Stimulated activated CD8-positive, alpha-beta memory T cell treated with anti-CD3 and anti-CD28 coated beads, Interleukin-12 subunit alpha, Interleukin-12 subunit beta, amount 100 ng/mL, for 4 hours (primary cell): ENCODE data around the gene TRAPPC6A.

Experiments used
- DNase-seq: peaks from one replicate; pipeline ENCODE4 v3.0.0-alpha.2; 2020; ENCODE audit warnings: low read depth

TRAPPC6A gene

DNA sequence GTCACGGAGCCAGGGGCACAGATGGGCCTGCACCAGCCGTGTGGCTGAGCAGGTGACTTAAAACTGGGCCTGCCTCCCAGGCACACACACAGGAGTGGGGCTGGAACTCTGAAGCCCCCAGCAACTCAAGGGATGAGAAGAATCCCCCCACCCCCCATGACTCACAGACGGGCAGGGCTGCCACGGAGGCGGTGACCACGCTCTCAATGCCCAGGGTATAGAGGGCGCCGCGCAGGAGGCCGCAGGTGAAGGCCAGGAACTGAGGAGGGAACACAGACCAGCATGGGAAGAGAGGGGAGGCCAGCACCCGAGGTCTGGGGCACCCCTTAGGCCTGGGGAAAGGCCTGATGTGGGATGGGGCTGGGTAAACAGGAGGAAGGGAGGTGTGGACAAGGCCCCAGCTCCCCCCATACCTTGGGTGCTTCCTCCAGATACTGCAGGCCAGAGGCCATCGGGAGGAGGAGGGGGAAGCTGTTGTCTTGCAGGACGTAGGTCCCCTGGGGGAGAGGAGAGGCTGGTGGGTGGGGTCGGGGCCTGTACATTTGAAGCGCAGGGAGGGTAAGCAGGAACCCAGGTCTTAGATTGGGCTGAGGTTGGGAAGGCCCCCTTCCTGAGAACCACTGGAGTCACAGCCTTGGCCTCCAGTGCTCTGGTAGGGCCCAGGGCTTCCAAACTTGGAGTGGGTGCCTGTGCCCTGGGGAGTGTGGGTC lies 14.1 kb downstream of the TRAPPC6A start:
- no peak for DNase-seq

DNA sequence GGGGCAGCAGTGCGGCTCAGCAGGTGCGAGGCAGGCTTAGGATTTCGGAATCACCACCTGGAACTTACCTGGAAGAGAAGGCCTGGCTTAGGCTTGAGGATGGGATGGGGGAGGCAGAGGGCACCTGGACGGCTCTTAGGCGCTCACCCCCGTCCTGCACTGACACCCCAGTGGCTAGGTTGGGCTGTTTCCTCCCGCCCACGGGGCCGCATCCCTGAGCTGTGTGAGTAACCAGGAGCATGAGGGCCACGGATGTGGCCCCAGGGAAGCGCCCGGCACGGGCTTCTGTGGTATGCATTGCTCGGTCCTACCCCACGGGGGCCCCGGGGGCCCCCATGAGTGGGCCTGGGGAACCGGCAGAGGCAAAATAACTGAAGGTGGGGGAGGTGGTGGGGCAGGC lies 14.9 kb downstream of the TRAPPC6A start:
- no peak for DNase-seq

DNA sequence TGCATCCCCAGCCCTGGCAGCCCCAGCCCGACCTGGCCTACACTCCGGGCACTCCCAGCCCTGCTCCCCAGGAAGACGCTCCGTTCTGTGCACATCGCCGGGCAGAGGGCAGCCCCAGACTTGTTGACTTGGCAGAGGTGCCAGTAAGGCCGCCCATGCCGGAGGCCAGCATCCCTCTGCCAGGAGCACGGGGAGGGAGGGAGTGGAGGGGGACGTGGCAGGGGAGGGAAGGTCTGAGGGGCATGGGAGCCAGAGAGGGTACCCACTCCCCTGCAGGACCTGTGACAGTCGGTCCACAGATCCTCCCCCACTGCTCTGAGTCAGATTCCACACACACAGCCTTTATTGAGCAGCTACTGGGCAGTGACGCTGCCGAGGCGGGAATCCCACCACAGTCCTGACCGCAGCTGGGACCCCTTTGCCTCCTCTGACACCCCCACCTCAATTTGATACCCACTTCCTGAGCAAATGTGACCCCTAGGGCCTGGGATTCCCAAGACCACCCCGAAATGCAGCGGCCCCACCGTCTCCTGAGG lies 15.4 kb downstream of the TRAPPC6A start:
- DNase-seq: no peak

DNA sequence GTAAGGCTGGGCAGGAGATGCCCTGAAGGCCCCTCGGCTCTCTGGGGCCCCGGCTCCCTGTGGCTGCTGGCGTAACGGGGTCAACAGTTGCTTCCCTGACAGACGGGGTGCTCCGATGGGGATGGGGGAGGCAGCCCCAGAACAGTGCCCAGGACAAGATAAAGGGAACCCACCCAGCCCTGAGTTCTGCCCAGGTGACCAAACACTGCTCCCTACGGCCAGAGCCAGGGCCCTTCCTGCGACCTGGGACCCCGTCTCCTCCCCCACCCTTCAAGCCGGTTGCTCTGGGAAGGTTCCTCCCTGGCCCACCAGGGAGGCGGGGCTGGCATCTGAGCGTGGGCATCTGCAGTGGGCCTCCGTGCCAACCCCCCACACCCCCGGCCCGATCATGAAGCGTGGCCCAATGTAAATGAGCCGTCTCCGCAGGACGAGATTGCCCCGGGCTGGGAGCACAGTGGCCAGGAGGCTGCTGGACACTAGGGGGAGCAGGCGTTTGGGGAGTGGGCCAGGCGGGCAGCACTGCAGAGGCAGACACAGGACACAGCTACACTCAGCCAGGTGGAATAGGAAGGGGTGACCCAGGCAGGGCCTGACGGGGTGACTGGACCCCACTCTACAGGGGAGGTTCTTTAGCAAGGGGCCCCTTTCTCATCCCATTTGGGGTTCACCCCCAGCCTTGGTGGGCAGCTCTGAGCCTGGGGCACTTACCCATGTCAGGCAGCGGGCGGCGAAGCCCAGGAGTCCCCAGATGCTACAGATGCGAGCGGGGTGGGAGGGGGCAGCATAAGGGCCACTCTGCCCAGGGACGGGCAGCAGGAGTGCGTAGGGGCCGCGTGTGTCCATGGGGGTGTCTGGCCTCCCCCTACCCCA lies 16.1 kb downstream of the TRAPPC6A start:
- no peak for DNase-seq

DNA sequence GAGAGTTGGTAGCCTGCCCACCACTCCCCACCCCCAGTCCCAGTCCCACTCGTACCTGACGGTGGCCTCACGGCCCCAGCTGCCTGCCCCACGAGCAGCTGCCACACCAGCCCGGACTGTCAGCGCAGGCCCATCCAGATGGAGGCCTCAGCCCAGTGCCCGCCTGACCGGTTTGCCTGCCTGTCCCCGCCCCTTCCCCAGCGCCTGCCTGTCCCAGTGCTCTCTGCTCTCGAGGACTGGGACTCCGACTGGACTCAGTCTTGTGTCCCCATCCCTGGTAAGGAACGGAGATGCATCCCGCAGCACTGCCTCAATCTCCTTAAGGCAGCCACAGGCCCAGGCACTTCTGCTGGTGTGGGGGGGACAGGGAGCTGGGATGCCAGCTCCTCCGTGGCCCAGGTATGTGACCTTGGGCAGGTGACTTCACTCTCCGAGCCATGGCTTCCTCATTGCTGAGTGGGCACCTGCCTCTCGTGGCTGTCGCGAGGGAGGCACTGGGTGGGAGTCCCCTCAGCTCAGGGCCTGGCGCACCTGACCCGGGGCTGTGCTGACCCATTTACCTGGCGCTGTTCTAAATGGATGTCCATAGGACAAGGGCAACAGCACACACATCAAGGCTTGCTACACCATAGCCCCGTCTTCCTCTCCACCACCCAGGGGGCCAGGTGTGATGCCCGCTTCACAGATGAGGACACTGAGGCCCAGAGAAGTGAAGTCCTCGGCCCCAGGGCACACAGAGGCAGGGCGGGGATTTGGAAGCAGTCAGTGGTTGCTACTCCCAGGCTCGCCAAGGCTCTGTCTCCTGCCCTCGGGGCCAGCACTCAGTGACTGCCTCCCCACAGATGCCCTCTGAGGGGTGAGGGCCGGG lies 16.9 kb downstream of the TRAPPC6A start, which contains the start of gene NKPD1:
TSS of gene NKPD1 (minus strand) at position 113 of the 868 bp plus-strand sequence. CDS start 832 bp downstream, outside the sequence.
- DNase-seq: no peak

DNA sequence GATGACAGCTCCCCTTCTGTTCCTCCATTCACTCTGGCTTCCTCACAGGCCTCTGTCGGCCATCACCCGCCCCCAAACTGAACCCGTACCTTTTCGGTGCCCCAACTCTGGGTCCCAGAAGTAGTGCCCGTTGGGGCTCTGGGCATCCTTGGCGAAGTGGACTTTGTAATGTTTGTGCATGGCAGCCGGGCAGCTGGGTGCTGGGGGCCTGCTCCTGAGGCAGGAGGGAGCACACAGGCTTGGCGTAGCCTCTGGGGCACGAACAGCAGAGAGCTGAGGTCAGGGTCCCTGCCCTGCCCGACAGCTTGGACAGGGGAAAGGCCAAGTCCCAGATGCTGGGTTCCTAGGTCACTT lies 18.1 kb downstream of the TRAPPC6A start:
- DNase-seq: no peak

DNA sequence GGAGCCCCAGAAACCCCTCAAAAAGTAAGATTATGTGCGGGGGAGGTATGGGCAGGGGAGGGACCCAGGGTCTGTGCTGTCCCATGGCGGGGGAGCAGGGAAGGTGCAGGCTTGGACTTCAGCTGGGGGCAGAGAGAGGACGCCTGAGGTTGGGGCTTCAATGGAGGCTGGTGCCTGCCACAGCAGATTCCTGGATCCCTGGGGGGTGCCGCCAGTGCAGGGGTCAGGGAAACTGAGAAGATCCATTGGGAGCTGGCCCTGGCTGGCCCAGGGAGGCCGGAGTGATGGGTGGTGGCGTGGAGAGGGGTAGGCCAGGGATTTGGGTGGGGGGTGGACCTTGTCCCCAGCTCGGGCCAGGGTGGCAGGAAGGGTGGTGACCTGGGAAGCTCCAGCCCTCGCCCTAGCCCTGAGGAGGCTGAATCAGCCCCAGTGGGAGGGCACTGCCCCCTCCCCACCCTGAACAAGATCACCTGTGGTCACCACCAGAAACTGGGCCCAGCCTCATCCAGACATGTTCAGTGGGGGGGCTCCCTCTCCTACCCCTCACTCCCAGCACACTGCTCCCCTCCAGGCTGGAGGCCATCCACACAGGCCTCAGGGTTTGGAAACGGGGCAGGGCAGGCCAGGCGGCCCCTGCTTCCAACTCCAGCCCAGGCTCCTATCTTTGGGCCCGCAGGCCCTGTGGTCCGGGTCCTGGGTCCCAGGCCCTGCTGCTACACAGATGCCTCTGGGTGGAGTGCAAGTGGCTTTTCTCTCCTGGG lies 18.6 kb downstream of the TRAPPC6A start:
- no peak for DNase-seq

DNA sequence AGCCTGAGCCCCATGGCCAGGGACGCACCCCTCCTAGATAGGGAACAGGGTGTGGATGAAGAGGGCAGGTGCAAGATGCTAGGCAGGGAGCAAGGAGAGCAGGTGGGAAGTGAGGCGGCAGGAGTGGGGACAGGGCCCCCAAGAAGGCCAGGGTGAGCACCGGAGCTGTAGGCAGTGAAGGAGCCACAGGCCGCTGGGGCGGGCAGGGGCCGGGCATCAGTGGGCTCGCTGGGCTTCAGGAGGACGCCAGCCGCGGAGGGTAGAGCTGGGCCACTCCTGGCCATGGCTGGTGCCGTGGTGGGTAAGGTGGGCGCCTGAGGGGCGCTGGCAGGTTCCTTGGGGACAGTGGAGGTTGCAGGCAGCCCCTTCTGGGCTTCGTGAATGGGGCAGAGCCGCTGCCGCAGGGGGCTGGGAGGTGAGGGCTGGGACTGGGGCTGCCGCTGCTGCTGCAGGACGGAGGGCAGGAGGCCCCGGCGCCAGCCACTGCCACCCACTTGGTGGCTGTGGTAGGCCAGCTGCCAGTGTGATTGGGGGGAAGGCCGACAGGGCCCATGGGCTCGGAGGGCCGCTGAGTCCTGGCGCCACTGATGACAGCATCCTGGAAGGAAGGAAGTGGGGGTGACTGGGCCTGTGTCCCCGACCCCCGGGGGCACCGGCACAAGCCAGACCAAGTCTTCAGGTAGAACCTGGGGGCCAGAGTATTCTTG lies 19.4 kb downstream of the TRAPPC6A start:
- DNase-seq: no peak

DNA sequence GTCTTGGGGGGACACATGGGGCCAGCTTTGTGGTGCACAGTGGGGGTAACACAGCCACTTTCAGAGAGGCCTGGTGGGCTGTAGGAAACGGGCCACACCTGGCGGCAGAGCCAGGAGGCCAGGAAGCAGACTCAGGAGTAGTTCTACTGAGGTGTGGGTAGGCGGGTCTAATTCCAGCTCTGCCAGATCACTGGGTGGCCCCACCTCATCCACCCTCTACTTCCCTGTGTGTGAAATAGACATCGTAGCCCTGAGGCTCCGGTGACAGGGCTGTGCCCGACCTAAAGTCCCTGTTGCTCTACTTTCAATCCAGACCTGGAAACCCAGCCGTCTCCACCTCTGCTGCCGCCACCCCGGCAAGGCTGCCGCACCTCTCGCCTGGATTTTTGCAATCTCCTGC lies 21.3 kb downstream of the TRAPPC6A start:
- DNase-seq: no peak

DNA sequence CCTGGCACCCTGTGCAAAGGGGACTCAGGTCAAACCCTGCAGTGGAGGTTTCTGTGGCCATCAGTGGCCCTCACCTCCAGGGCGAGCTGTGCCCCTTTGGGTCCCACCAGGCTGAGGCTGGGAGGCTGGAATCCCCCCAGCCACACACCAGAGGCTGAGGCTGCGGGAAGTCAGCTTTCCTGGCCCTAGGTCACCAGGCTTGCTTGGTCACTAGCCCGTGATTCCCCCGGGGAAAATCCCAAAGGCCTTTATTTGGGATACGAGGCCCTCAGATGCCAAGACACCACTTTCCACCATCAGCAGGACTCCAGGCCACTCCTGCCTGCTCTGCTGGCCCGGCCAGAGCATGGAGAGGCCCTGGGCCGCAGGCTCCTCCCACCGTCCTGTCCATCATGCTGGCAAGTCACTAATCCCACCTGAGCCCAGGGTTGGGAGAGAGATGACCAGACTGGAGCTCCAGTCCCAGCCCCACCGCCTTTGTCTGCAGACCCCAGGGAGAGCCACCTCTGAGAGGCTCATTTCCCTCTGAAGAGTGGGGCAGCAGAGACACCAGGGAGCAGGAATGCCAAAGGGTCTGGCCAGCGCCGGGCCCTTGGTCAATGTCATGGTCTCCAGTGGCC lies 21.9 kb downstream of the TRAPPC6A start:
- DNase-seq: no peak

DNA sequence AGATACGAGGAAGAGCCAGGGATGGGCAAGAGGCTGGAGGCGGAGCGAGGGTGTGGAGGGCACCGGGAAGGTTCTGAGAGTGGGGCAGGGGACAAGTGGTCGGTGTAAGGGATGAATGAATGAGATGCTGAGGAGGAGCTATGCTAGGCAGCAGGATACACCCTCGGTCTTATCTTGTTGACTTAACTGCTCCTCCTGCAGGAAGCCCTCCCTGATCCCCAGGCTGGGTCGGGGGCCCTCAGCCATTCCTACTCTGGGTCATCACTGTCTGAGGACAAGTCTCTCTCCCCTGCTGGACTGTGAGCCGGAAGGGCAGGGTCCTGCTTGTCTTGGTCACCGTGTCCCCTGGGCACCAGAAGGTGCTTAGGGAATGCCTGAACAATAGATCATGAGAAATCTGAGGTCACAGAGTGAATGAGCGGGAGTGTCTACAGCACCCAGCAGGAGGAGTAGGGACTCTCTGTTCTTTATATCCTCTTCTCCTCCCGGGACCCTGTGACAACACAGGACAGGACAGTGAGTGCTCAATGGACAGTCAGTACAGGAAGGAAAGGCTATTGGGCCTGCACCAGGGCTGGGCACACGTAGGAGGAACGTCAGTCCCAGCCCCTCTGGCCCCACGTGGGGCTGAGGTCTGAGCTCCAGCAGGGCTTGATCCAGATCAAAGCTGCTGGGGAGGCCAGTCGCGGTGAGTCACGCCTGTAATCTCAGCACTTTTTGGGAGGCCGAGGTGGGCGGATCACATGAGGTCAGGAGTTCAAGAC lies 23.8 kb downstream of the TRAPPC6A start:
- DNase-seq: no peak

DNA sequence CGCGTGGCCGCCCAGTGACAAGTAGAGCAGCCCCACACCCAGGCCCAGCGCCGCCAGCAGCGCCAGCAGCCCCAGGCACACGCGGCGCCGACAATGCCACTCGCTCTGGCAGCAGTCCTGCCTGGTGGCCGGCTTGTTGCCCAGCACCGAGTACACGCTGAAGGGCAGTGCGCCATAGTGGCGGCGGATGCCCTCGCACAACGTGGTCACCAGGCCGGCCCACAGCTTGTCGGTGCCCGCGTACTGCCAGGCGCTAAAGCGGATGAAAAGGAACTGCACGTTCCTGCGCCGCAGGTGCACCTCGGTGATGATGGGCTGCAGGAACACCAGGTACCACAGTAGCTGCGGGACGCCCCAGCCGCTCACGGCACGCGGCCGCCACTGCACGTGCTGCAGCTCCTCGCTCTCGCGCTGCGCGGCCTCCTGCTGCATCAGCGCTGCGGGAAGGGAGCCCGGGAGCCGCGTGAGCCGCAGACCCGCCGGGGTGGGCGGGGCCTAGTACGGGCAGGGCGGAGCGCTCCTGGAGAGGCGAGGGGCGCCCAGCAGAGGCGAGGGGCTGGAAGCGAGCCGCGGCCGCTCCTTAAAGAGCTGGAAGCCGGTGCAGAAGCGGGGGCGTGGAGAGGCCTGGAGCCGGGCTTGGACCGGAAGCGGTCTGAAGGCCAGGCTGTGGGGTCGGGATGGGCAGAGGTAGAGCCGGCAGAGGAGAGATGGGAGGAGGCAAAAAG lies 24.5 kb downstream of the TRAPPC6A start:
- DNase-seq: peak; percentile 34

DNA sequence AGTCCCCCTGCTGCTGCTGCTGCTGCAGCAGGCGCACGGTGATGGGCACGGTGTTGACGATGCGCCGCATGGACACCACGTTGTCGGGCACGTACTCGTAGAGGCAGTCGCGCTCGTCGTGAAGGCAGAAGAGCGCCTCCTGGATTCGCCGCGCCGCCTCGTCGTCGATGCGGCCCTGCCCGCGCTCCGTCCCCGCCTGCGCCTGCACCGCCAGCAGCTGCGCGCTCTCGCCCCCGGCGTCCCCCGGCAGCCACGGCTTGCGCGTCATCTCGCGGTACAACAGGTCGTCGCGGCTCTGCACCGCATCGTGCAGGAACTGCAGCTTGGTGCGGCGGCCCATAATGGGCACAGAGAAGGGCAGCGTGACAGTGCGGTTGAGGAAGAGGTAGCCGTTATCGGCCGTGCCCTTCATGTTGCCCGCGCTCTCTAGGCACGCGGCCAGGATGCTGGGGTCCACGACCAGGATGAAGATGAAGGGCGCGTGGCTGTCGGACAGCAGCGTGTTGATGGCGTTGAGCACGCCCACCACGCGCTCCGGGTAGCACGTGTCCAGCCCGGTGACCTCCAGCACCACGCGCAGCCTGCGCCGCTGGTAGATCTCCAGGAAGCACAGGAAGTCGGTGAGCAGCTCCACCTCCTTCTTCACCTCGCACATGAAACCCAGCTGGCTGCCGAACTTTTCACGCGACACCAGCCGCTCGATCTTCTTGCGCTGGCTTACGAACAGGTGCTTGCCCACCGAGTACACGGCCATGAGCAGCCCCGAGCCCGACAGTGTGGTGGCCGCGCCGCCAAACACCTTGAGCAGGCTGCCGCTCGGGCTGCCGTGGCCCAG lies 25.3 kb downstream of the TRAPPC6A start:
- peak; percentile 39 for DNase-seq

DNA sequence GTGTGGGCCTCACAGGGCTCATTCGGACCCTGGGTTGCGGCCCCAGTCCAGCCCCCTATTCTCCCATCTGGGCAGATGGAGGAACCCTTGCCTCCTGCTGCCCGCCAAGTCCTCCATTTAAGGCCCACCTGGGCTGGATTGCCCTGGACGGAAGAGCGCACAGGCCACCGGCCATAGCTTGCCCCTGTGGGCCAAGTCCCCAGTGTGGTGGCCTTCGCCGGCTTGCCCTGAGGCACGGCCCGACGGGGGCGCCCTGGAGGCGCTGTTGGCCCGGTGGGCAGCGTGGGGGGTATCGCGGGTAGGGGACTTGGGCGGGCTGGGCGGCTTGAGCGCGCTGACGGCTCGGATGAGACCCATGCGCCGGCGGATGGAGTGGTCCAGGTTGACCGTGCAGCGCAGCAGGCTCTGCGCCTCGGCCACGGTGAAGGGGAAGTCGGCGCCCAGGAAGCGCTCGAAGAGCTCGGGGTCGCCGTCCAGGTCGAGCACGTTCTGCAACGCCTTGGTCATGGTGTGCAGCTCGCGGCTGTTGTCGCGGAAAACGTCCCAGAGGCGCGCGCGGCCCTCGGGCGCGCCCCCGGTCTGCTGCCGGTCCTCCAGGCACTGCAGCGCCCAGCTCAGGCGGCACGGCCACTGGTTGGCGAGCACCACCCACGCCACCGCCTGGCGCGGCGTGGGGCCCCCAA lies 26.1 kb downstream of the TRAPPC6A start:
- DNase-seq: no peak

DNA sequence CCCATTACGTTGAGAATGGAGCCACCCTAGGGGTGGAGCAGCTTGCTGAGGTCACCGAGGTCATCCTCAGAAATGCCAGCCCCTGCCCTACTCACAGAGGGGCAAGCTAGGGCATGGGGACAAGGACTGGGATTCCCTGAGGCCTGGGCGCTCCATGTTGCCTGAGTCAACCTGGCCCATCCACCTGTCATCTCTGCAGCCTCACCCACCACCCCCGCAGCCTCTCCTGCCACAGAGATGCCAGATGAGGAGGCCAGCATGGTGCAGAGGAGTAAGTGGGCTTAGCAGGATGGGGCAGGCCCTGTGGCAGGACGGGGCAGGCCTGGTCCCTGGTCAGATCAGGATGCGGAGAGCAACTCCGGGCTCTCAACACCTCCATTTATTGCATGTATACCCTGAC lies 26.7 kb downstream of the TRAPPC6A start:
- DNase-seq: no peak

DNA sequence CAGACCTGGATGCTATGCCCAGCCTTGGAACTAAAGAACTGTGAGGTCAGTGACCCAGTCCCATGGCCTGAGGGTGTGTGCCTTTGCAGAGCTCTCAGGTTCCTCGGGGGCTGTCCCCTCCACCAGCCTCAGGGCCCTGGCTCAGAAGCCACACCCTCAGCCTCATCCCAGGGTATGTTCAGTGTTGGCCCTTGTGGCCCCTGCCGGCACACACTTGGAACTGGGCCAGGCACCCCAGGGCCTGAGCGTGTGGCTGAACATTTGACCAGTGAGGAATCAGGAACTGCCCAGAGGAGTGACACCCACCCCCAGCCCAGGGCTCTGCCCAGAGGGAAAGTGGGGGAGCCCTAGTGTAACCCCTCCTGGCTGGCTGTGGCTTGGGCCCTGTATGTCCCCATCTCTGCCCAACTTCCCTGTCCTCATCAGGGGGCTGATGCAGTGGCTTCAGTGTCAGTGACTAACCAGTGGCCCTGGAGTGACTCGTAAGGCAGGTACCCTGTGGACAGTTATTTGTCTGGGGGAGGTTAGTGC lies 27.2 kb downstream of the TRAPPC6A start:
- DNase-seq: no peak

DNA sequence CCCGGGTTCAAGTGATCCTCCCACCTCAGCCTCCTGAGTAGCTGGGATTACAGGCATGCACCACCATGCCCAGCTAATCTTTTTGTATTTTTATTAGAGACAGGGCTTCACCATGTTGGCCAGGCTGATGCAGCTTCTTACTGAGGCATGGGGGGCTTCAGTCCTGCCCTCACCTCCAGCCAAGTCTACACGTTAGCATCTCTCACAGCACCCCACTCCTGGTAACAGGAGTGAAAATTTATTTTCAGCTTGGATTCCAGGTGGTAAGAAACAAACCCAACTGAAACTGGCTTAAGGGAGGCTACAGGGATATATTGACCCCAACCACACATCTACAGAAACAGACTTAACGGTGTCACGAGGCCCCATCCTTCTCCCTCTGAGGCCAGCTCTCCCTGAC lies 27.9 kb downstream of the TRAPPC6A start:
- DNase-seq: no peak
